CD4-positive, alpha-beta T cell (primary cell): ENCODE results near the gene DIP2C. TPM values are rescaled to one million over a fixed set of nuclear protein-coding genes. Genes with fewer than 3 reads are reported as not detected.

Source experiments
- ATAC-seq: fragments of 200-7000 bp; cut with Tn5 transposase; one replicate; pipeline ENCODE4 v1.10.0; 2022; ENCODE audit warnings: mild to moderate bottlenecking; ENCODE audit not compliant: poor library complexity
- CTCF ChIA-PET: fragments of 350-600 bp; sonication (Branson Sonifier 250); formaldehyde crosslinking; loops from one replicate; lab custom pipeline; 2021; ENCODE audit warnings: antibody characterized with exemption, inconsistent platforms; lab: Charles Lee
- POLR2A ChIA-PET: fragments of 350-600 bp; sonication (Branson Sonifier 250); formaldehyde crosslinking; loops from one replicate; lab custom pipeline; 2021; ENCODE audit warnings: antibody characterized with exemption, inconsistent platforms; lab: Charles Lee
- DNase-seq, 14 experiments: peaks; one replicate each; pipeline ENCODE4 v3.0.0-alpha.2; 2013 to 2020; ENCODE audit warnings: mixed read lengths in 2 of 14
- H3K27ac ChIP-seq, 2 donors: one replicate each; pipeline versions ENCODE4 v1.5.1 to v1.7.0; 2013; ENCODE audit warnings: low read length in 2 of 2, low read depth in 1 of 2, mild to moderate bottlenecking in 1 of 2
- H3K27me3 ChIP-seq, 2 experiments: 1 replicate in 1 of 2; 2 replicates in 1 of 2; pipeline versions ENCODE4 v1.6.1 to v1.7.0; 2013; ENCODE audit warnings: low read length in 2 of 2, control low read depth in 1 of 2, mild to moderate bottlenecking in 1 of 2, moderate library complexity in 1 of 2; ENCODE audit not compliant: insufficient read depth in 2 of 2, control insufficient read depth in 1 of 2
- H3K36me3 ChIP-seq: one replicate; pipeline ENCODE4 v1.6.1; 2013; ENCODE audit warnings: low read length, control low read depth; ENCODE audit not compliant: insufficient read depth
- H3K4me1 ChIP-seq: one replicate; pipeline ENCODE4 v1.6.1; 2013; ENCODE audit warnings: low read length, control low read depth; ENCODE audit not compliant: insufficient read depth
- H3K4me3 ChIP-seq: one replicate; pipeline ENCODE4 v1.5.1; 2013; ENCODE audit warnings: mild to moderate bottlenecking, low read length, moderate library complexity
- H3K9me3 ChIP-seq, 2 experiments: 1 replicate in 1 of 2; 2 replicates in 1 of 2; pipeline versions ENCODE4 v1.6.1 to v1.7.0; 2013; ENCODE audit warnings: low read length in 2 of 2, mild to moderate bottlenecking in 2 of 2, control low read depth in 1 of 2, moderate library complexity in 1 of 2; ENCODE audit not compliant: control insufficient read depth in 1 of 2, insufficient read depth in 1 of 2
- H3K27ac Mint-ChIP-seq: one replicate; pipeline ENCODE4 v1.8.0; 2020; ENCODE audit warnings: mixed read lengths
- H3K27me3 Mint-ChIP-seq: one replicate; pipeline ENCODE4 v1.8.0; 2021; ENCODE audit warnings: mixed read lengths
- H3K36me3 Mint-ChIP-seq: one replicate; pipeline ENCODE4 v1.8.0; 2021; ENCODE audit warnings: low read depth, mixed read lengths
- H3K4me1 Mint-ChIP-seq: one replicate; pipeline ENCODE4 v1.8.0; 2021; ENCODE audit warnings: low read depth, mixed read lengths
- H3K4me3 Mint-ChIP-seq: one replicate; pipeline ENCODE4 v1.8.0; 2020; ENCODE audit warnings: mild to moderate bottlenecking, mixed read lengths
- H3K9me3 Mint-ChIP-seq: one replicate; pipeline ENCODE4 v1.8.0; 2020; ENCODE audit warnings: mixed read lengths
- intact Hi-C, 2 experiments: fragments of 100-400 bp; cut with DNase I in 1 of 2; cut with micrococcal nuclease in 1 of 2; formaldehyde crosslinking; loops; one replicate each; pipeline versions ENCODE4 v1.15.1 to v1.9.0; 2023 to 2025; cut with DNase I, micrococcal nuclease
- total RNA-seq, 174 experiments: library from RNA in 2 of 174; stranded (reverse) in 2 of 174; gene quantifications; one replicate each; pipeline ENCODE4 v1.2.3 and lab custom pipeline; 2021 to 2026
- TF ChIP-seq, protein P1 (sequence below): fragments of 200-600 bp; IDR thresholded peaks from one replicate; pipeline ENCODE4 v1.8.0; 2022; ENCODE audit warnings: antibody characterized with exemption, mild to moderate bottlenecking

Gene DIP2C
- total RNA-seq, 2 experiments from 2014 or later = 4.1 TPM

DNA sequence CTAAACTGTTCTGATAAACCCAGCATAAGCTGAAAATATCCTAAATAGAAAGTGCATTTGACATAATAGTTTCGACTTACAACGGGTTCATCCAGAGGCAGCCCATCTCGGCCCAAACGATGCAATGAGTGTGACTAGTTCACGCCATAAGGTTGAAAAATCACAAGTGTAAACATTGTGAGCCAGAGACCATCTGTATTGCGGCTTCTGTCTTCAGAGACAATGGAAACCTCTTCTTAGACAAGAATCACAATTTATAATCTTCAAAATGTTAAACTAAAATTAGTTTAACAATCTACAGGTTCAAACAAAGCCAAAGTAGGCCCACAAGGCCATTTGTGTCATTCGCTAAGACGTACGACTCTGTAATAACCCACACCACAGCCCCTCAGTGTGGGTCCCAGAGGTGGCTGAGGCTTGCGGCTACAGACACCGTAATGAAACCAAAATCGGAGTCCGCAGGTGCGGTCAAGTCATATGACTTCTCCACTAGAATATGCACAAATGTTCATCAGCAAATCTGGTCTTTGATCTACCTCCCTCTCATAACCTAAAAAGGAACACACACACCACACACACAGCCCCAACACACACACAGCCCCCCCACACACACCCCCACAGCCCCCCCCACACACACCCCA is 81.8 kb downstream of the DIP2C start:
- ChIA-PET CTCF (no interaction called here), POLR2A (no interaction called here)
- H3K9me3 Mint-ChIP-seq = no peaks in the 10 kb centered on the region
- DNase-seq = no peak
- H3K27me3 Mint-ChIP-seq = peaks cover 5% of the 10 kb centered on the region
- ATAC-seq = no peak
- no peak overlapping the region for H3K4me3 Mint-ChIP-seq
- no peaks in the 10 kb centered on the region for H3K36me3 ChIP-seq
- no peak overlapping the region for H3K27ac Mint-ChIP-seq
- no peaks in the 10 kb centered on the region for H3K4me1 ChIP-seq
- H3K27me3 ChIP-seq = no peaks in the 10 kb centered on the region
- H3K4me1 Mint-ChIP-seq = no peaks in the 10 kb centered on the region
- H3K36me3 Mint-ChIP-seq = no peaks in the 10 kb centered on the region
- H3K9me3 ChIP-seq = no peaks in the 10 kb centered on the region
- intact Hi-C loops = no loop called here
- H3K27ac ChIP-seq = no peak overlapping the region
- TF ChIP-seq, protein P1, sequence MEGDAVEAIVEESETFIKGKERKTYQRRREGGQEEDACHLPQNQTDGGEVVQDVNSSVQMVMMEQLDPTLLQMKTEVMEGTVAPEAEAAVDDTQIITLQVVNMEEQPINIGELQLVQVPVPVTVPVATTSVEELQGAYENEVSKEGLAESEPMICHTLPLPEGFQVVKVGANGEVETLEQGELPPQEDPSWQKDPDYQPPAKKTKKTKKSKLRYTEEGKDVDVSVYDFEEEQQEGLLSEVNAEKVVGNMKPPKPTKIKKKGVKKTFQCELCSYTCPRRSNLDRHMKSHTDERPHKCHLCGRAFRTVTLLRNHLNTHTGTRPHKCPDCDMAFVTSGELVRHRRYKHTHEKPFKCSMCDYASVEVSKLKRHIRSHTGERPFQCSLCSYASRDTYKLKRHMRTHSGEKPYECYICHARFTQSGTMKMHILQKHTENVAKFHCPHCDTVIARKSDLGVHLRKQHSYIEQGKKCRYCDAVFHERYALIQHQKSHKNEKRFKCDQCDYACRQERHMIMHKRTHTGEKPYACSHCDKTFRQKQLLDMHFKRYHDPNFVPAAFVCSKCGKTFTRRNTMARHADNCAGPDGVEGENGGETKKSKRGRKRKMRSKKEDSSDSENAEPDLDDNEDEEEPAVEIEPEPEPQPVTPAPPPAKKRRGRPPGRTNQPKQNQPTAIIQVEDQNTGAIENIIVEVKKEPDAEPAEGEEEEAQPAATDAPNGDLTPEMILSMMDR = no peak
- no peak overlapping the region for H3K4me3 ChIP-seq

DNA sequence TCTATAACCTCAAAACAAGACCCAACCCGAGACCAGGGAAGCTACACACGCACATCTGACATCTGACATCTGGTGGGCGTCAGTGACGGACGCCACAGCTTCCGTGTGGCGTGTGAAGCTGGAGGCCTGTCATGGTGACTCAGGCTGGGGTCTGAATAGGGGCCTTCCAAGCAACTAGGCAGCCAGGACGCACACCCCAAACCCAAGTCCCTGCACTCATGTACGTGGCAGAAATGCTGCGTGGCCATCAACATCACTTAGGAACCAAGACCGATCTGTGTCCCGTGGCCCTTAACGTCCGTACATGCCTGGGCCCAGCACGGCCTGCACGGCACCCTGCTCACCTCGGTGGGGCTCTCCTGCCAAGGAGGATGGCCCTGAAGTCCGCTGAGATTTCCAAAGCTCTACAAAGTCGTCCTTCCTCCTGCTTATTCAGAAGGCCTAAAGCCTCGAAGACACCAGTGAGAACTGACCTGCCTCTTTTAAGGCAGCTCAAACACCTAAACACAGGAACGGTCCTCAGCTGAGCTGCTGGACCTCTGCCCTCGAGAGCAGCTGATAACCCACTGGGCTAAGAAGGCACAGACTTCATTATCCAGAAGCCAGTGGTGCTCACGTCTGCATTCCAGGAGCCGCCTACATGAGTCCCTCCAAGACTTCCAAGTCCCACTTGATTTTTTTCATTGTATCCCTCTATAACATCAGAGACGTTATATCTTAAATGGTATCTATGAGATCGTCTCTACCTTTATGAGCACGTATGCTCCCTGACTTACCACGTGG is 82.5 kb downstream of the DIP2C start:
- no peaks in the 10 kb centered on the region for H3K4me1 Mint-ChIP-seq
- no peaks in the 10 kb centered on the region for H3K9me3 Mint-ChIP-seq
- intact Hi-C loops = no loop called here
- H3K27me3 Mint-ChIP-seq = peaks cover 5% of the 10 kb centered on the region
- Histone ChIP-seq H3K4me1 (no peaks in the 10 kb centered on the region), H3K36me3 (no peaks in the 10 kb centered on the region), H3K27me3 (no peaks in the 10 kb centered on the region), H3K9me3 (no peaks in the 10 kb centered on the region), H3K27ac (no peak overlapping the region), H3K4me3 (no peak overlapping the region)
- ChIA-PET CTCF (no interaction called here), POLR2A (no interaction called here)
- TF ChIP-seq, protein P1 = no peak
- ATAC-seq (no peak), DNase-seq (peak in 1 of 14 experiments; percentile 1)
- no peaks in the 10 kb centered on the region for H3K36me3 Mint-ChIP-seq
- no peak overlapping the region for H3K4me3 Mint-ChIP-seq
- H3K27ac Mint-ChIP-seq = no peak overlapping the region

DNA sequence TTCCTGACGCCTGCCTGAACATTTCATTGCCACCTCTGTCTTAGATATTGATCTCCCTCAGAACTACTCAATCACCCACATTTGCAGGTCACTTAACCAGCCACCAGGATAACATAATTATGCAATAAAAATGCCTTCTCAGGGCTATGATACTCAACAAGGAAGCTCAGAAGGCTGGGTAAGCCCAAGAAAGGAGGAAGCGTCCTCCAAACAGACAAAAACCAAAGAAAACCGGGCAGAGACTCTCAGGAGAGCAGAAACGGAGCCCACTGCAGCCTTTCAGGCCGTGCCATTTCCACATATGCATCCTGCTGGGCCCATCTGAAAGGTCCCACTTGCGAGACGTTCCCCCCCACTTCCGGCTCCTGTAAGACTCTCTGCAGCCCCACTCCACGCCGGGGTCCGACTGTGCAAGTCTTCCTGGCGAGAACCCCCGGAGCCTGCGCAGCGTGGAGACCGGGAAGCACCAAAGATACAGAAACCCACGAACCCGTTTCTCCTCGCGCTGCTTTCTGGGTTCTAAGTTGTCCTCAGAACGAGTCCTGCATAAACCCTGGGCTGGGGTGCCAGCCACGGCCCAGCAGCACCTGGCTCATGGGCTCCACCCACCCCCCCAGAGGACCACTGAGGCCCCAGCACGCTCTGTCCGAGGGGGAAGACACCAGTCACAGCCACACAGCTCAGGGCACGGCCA is 83.7 kb downstream of the DIP2C start:
- no peak overlapping the region for H3K4me3 Mint-ChIP-seq
- Histone ChIP-seq H3K36me3 (no peaks in the 10 kb centered on the region), H3K9me3 (no peaks in the 10 kb centered on the region), H3K27me3 (no peaks in the 10 kb centered on the region), H3K4me3 (no peak overlapping the region), H3K4me1 (no peaks in the 10 kb centered on the region), H3K27ac (no peak overlapping the region)
- CTCF ChIA-PET = no interaction called here
- intact Hi-C loops = no loop called here
- DNase-seq (peak in 1 of 14 experiments; percentile 3), ATAC-seq (no peak)
- no peaks in the 10 kb centered on the region for H3K9me3 Mint-ChIP-seq
- H3K36me3 Mint-ChIP-seq = no peaks in the 10 kb centered on the region
- no peaks in the 10 kb centered on the region for H3K4me1 Mint-ChIP-seq
- no peak overlapping the region for H3K27ac Mint-ChIP-seq
- TF ChIP-seq, protein P1 = no peak
- H3K27me3 Mint-ChIP-seq = peaks cover 5% of the 10 kb centered on the region
- POLR2A ChIA-PET = no interaction called here
